ENCODE measurements around the gene PSMB9.

PSMB9 gene

GRCh38 chr6:32830017-32830416 is 24.0 kb upstream of the PSMB9 start:
- Histone ChIP-seq H3K9me3 (ENCODE audit: low read length) (no peaks in the 10 kb centered on the region), H3K27me3 (ENCODE audit: insufficient read depth, low read length) (no peaks in the 10 kb centered on the region), H3K4me2 (ENCODE audit: low read length) (no peak overlapping the region), H4K20me1 (ENCODE audit: insufficient read depth, low read length) (no peaks in the 10 kb centered on the region), H3K4me3 (ENCODE audit: low read depth, low read length, poor library complexity, severe bottlenecking) (no peak overlapping the region), H3K36me3 (ENCODE audit: insufficient read depth, low read length) (peaks cover 80% of the 10 kb centered on the region), H3K4me1 (ENCODE audit: insufficient read depth, low read length, severe bottlenecking) (no peaks in the 10 kb centered on the region), H3K9me2 (ENCODE audit: low read depth, low read length) (no peaks in the 10 kb centered on the region), H3F3A (ENCODE audit: insufficient read depth, low read length) (no peaks in the 10 kb centered on the region), H3K27ac (ENCODE audit: low read depth, low read length, poor library complexity, severe bottlenecking) (no peak overlapping the region), H2AFZ (ENCODE audit: low read length) (no peak overlapping the region), H3K79me2 (ENCODE audit: insufficient read depth, low read length) (no peaks in the 10 kb centered on the region), H3K9ac (ENCODE audit: low read length) (no peak overlapping the region)
- TF ChIP-seq CTCF (IDR thresholded peaks at IDR 0.05; ENCODE audit: low read length) (no peak), EZH2 (IDR thresholded peaks at IDR 0.05; ENCODE audit: borderline replicate concordance, low read length) (no peak)

GRCh38 chr6:32830936-32831335 is 23.1 kb upstream of the PSMB9 start:
- Histone ChIP-seq H3K36me3 (ENCODE audit: insufficient read depth, low read length) (peaks cover 90% of the 10 kb centered on the region), H3K79me2 (ENCODE audit: insufficient read depth, low read length) (no peaks in the 10 kb centered on the region)
- TF ChIP-seq EZH2 (IDR thresholded peaks at IDR 0.05; ENCODE audit: borderline replicate concordance, low read length) = no peak
- no peak for TF ChIP-seq CTCF (IDR thresholded peaks at IDR 0.05; ENCODE audit: low read length)

GRCh38 chr6:32832535-32832934 is 21.5 kb upstream of the PSMB9 start:
- Histone ChIP-seq H2AFZ (ENCODE audit: low read length) (no peak overlapping the region), H3K79me2 (ENCODE audit: insufficient read depth, low read length) (peaks cover 7% of the 10 kb centered on the region), H4K20me1 (ENCODE audit: insufficient read depth, low read length) (no peaks in the 10 kb centered on the region), H3K4me3 (ENCODE audit: low read depth, low read length, poor library complexity, severe bottlenecking) (no peak overlapping the region), H3K9ac (ENCODE audit: low read length) (no peak overlapping the region), H3K27ac (ENCODE audit: low read depth, low read length, poor library complexity, severe bottlenecking) (no peak overlapping the region), H3F3A (ENCODE audit: insufficient read depth, low read length) (no peaks in the 10 kb centered on the region), H3K4me1 (ENCODE audit: insufficient read depth, low read length, severe bottlenecking) (peaks cover 16% of the 10 kb centered on the region), H3K9me3 (ENCODE audit: low read length) (no peaks in the 10 kb centered on the region), H3K36me3 (ENCODE audit: insufficient read depth, low read length) (peaks cover 97% of the 10 kb centered on the region), H3K9me2 (ENCODE audit: low read depth, low read length) (no peaks in the 10 kb centered on the region), H3K4me2 (ENCODE audit: low read length) (no peak overlapping the region), H3K27me3 (ENCODE audit: insufficient read depth, low read length) (no peaks in the 10 kb centered on the region)
- no peak for TF ChIP-seq CTCF (IDR thresholded peaks at IDR 0.05; ENCODE audit: low read length)
- no peak for TF ChIP-seq EZH2 (IDR thresholded peaks at IDR 0.05; ENCODE audit: borderline replicate concordance, low read length)

More at GRCh38 chr6:32830936-32831335, 23.1 kb upstream of the PSMB9 start:
- Histone ChIP-seq H3K9me2 (ENCODE audit: low read depth, low read length) (no peaks in the 10 kb centered on the region), H3K4me2 (ENCODE audit: low read length) (no peak overlapping the region), H3F3A (ENCODE audit: insufficient read depth, low read length) (no peaks in the 10 kb centered on the region), H3K9me3 (ENCODE audit: low read length) (no peaks in the 10 kb centered on the region), H3K4me3 (ENCODE audit: low read depth, low read length, poor library complexity, severe bottlenecking) (no peak overlapping the region), H3K27me3 (ENCODE audit: insufficient read depth, low read length) (no peaks in the 10 kb centered on the region), H3K27ac (ENCODE audit: low read depth, low read length, poor library complexity, severe bottlenecking) (no peak overlapping the region), H3K9ac (ENCODE audit: low read length) (no peak overlapping the region), H2AFZ (ENCODE audit: low read length) (no peak overlapping the region), H3K4me1 (ENCODE audit: insufficient read depth, low read length, severe bottlenecking) (peaks cover under 1% of the 10 kb centered on the region), H4K20me1 (ENCODE audit: insufficient read depth, low read length) (no peaks in the 10 kb centered on the region)
